Upper lobe of left lung (tissue), 4 donors: ENCODE measurements around the gene SCNN1B.

Experiments
- EP300 ChIP-seq, 4 donors: sonication (generic); formaldehyde crosslinking; IDR thresholded peaks; one replicate each; pipeline ENCODE4 v1.5.1; 2017; ENCODE audit warnings: antibody characterized with exemption in 4 of 4, control low read depth in 2 of 4
- POLR2AphosphoS5 ChIP-seq, 2 donors: sonication (generic); formaldehyde crosslinking; IDR thresholded peaks; one replicate each; pipeline ENCODE4 v1.5.1; 2017; ENCODE audit warnings: antibody characterized with exemption in 2 of 2
- TF ChIP-seq, protein P1 (sequence below), 6 experiments: fragments of 450-650 bp in 4 of 6; fragments of 200-600 bp in 2 of 6; sonication (generic) in 2 of 6; IDR thresholded peaks; one replicate each; pipeline ENCODE4 v1.5.1; 2016 to 2019; ENCODE audit warnings: antibody characterized with exemption in 6 of 6

DNA sequence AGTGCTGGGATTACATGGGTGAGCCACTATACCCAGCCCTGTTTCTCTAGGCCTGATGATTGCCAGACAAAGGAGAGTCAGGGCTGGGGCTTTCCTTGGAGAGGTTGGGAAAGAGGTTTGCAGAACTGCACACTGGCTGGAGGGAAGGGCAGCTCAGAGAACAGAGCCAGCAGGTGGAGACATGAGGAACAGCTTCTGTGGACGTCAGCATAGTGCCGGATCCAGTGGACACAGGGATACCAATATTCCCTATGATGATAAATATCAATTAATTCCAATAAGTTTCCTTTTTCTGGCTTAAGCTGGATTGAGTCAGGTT lies 43.2 kb upstream of the SCNN1B start:
- TF ChIP-seq, protein P1, sequence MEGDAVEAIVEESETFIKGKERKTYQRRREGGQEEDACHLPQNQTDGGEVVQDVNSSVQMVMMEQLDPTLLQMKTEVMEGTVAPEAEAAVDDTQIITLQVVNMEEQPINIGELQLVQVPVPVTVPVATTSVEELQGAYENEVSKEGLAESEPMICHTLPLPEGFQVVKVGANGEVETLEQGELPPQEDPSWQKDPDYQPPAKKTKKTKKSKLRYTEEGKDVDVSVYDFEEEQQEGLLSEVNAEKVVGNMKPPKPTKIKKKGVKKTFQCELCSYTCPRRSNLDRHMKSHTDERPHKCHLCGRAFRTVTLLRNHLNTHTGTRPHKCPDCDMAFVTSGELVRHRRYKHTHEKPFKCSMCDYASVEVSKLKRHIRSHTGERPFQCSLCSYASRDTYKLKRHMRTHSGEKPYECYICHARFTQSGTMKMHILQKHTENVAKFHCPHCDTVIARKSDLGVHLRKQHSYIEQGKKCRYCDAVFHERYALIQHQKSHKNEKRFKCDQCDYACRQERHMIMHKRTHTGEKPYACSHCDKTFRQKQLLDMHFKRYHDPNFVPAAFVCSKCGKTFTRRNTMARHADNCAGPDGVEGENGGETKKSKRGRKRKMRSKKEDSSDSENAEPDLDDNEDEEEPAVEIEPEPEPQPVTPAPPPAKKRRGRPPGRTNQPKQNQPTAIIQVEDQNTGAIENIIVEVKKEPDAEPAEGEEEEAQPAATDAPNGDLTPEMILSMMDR (IDR thresholded peaks at IDR 0.05), result no peak
- no peak for TF ChIP-seq POLR2AphosphoS5 (IDR thresholded peaks at IDR 0.05)
- TF ChIP-seq EP300 (IDR thresholded peaks at IDR 0.05), result no peak
